SIG-M5 (cell line): ENCODE data around the gene METTL22.
"Not testable (repeated sequence)": the region's sequence is repeated elsewhere in the genome, so short reads cannot be mapped to it uniquely, and the experiment has no call there.

Experiments used
- DNase-seq: peaks from one replicate; lab custom pipeline; 2025; lab: John Stamatoyannopoulos, UW

The METTL22 gene

GRCh38 chr16:8632675-8633182, 11.2 kb downstream of the METTL22 start:
- DNase-seq, result peak; percentile 67

- DNase-seq, result no peak
Measured at GRCh38 chr16:8634991-8635736, 13.7 kb downstream of the METTL22 start.

GRCh38 chr16:8639694-8640093, 18.2 kb downstream of the METTL22 start:
- no peak for DNase-seq

DNA sequence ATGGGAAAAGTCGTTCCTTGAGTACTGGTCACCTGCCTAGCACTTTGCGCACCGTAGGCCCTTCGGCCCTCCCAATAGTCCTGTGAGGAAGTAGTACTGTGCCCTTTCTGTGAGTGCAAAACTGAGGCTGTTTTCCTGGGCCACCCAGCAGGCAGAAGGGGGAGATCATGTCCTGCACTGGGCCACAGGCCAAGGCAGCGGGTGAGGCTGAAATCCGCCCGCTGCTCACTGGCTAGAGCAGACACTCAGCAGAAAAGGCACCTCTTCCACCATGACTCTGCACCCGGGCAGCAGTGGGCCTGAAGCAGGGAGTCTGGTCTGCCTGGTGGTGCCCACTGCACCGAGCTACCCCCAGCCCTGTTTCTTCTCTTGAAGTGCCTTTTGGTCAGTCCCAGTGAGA, 20.2 kb downstream of the METTL22 start:
- no peak for DNase-seq

DNA sequence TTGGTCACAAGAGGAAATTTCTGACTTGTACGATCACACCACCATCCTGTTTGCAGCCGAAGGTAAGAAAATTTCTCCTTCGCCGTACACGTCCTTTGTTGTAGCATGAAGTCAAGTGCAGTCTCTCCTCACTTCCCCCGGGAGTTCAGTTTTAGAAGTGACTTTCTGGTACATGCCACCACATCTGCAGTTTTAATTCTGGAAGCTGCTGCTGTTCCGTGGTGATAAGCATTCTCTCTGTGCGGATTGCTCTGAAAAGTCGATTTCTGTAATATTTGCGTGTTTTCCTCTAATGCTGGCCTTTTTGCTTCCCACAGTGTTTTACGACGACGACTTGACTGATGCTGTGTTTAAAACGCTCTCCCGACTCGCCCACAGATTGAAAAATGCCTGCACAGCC, 20.6 kb downstream of the METTL22 start:
- no peak for DNase-seq

DNA sequence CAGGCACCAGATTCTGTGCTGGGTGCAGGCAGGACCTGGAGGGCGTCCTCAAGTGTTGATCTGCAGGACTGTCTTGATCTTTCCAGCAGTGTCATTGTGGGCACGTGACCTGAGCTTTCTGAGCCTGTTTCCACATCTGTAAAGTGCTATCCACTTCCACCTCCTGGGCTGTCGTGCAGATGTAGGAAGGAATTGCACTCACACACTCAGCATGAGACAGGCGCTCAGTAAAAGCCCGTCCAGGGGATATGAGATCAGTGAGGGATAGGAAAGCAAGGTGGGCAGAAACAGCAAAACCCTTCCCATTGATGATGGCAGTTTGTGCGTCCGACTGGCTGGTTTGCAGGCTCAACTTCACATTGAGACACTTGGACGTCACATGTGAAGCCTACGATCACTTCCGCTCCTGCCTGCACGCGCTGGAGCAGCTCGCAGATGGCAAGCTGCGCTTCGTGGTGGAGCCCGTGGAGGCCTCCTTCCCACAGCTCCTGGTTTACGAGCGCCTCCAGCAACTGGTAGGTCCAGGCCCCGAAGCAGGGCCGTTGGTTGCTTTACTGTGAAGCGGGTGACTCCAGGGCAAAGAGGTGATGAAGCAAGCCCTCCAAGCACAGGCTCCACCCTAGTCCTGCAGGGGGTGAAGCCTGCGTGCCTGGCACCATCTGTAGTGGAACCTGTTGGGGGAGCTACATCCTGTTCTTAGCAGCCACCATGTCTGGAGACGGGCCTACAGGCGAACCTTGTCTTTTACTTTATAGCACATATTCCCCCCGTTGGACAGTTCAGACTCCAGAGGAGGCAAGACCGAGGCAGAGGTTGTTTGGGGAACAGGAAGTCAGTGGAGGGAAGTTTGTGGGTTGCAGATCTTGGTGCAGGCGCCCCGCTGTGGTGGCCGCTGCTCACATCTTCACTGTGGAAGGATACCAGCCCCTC, 23.0 kb downstream of the METTL22 start:
- peak; percentile 85 for DNase-seq

DNA sequence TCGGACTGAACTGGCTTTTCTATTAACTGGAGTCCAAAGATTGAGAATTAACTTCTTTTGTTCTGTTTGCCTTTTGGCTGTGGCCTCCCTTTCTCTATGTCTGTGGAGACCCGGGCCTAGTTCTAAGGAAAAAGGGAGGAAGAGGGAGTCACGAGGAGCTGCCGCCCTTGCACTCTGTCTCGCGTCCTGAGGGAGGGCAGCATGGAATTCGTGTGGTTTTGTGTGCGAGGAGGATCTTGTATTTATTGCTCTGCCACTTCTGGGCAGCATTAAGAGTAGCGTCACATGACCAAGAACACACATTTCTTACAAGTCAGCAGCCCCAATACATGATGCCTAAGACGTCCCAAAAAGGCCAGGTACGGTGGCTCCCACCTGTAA, 23.6 kb downstream of the METTL22 start:
- DNase-seq, result no peak

DNA sequence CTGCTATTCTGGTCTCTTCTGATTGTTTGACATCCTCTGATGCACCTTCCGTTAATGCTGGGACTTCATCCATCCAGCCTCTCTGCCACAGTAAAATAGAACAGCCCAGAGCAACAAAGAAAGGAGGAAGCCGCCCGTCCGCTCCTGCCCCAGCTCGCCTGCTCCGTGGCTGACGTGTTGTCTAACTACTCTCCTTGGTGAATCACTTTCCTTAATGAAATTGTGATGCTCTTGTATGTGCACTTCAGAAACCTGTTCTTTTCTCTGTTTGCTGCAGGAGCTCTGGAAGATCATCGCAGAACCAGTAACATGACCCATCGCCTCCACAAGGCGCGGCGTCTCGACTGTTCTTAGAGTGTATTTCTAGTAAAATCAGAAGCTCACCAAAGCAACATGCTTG, 24.3 kb downstream of the METTL22 start:
- DNase-seq, result no peak

- DNase-seq, result no peak
Measured at GRCh38 chr16:8646326-8647053, 25.0 kb downstream of the METTL22 start.

GRCh38 chr16:8647721-8648318, 26.3 kb downstream of the METTL22 start:
- DNase-seq, result no peak

DNA sequence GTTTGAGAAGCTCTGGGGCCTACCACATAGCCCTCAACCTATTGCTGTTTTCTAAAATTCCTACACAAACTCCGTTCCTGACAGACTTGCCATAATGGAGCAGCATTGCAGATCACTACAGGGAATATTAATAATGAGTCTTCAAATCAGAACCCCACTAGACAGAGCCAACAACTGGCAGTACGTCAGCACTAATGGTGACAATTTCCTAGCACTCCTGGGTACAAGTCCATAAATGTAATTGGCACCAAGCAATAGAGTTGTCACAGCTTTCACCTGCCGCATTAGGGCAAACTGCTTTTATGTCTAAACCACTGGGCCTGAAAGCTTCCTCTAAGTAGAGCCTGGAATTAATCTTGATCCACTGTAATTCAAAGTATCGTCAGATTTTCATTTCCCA, 27.4 kb downstream of the METTL22 start:
- DNase-seq, result no peak

- DNase-seq, result no peak
Measured at GRCh38 chr16:8649829-8650554, 28.5 kb downstream of the METTL22 start.

GRCh38 chr16:8651958-8652357, 30.5 kb downstream of the METTL22 start:
- not testable (repeated sequence) for DNase-seq

DNA sequence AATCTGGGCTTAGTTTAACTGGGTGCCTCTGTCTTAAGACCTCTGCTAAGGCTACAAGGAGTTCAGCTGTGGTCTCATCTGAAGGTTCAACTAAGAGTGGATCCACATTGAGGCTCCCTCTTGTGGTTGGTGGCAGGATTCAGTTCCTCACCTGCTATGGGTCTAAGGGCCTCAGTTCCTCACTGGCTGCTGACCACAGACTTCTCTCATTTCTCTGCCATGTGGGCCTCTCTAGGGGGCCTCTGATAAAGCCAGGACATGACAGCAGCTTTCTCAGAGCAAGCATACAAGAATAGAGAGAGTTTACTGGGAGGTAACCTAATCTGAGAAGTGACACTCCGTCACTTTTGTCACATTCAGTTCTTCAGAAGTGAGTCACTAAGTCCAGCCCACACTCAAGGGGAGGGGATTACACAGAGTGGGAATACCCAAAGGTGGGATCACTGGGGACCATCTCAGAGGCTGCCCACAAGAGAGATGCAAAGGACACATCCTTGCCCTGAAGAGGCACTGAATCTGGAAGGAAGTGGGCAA, 33.8 kb downstream of the METTL22 start:
- no peak for DNase-seq

DNA sequence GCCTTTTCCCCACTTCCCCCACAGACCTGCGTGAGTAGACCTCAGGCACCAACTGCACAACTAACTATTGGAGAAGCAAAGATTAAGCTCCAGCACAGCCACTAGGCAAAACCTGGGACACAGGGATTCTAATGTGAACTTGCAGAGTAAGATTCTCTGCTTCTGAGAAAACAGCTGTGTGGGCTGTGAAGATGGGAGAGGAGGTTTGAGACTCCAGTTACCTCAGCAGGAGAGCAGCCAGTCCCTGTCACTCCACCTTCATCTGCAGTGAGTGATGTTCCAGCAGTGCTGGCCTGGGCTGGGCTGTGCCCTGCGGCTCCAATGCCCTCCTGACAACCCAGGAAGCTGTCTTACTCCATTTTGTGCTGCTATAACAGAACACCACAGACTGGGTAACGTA, 34.9 kb downstream of the METTL22 start:
- DNase-seq, result no peak

- DNase-seq, result no peak
Measured at GRCh38 chr16:8660841-8661301, 39.4 kb downstream of the METTL22 start.

- DNase-seq, result no peak
Measured at GRCh38 chr16:8661703-8662102, 40.2 kb downstream of the METTL22 start.

DNA sequence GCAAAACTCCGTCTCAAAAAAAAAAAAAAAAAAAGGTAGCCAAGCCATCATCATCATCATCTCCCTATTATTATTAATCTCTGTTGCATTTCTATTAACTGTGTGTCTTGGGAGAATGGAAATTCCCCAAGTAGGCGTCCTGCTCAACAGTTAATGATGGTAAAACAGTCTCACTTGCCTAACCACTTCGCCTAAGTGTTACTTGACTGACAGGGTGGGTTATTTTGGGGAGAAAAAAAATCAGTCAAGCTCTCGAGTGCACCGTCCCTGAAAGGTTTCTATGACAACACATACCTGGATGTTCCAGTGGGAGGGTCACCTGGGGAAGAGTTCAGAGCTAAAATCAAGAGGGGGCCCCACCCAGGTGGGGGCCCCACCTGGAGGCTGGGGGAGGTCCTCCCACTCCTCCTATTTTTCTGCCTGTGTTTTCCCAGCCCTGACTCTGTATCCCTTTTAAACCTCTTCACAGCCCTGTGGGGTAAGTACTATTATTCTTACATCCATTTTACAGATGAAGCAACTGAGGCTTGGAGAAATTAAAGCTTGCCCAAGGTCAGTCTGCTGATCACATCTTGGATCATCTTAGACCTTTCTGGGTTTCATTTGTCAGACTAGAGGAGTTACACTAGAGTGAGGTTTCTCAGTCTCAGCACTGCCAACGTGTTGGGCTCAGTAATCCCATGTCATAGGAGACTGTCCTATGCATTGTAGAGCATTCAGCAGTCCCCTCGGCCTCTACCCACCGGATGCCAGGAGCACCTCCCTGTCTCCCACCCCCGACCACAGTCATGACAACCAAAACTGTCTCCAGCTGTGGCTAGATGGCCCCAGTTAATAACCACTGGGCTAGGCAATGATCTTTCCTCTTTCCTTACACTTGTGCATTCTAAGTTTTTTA, 41.9 kb downstream of the METTL22 start:
- DNase-seq, result no peak

GRCh38 chr16:8665529-8665928, 44.0 kb downstream of the METTL22 start:
- DNase-seq, result no peak

DNA sequence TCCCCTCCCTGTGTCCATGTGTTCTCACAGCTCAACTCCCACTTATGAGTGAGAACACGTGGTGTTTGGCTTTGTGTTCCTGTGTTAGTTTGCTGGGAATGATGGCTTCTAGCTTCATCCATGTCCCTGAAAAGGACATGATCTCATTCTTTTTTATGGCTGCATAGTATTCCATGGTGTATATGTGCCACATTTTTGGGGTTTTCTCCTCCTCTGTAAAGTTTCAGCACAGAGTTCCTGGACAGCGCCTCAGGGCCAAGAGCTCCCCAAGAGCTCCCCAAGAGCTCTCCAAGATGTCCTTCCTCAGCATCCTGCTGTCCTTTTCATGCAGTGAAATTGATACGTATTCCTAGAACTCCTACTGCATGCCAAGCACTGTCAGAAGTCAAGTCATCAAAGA, 46.0 kb downstream of the METTL22 start:
- DNase-seq, result no peak
